Neural progenitor cell (in vitro differentiated cells): Measurements from ENCODE around the gene MS4A10. TPM values are rescaled to one million over a fixed set of nuclear protein-coding genes. Genes with fewer than 3 reads are reported as not detected.

Experiments used
- DNase-seq: peaks from one replicate; pipeline ENCODE4 v3.0.0-alpha.2; 2016; ENCODE audit warnings: low spot score
- H2AFZ ChIP-seq: fragments of 200-600 bp; sonication (generic); replicated peaks from 2 replicates; pipeline ENCODE4 v1.6.1; 2016; ENCODE audit warnings: antibody characterized with exemption
- H3F3A ChIP-seq: fragments of 200-600 bp; sonication (generic); 2 replicates; pipeline ENCODE4 v1.6.1; 2016; ENCODE audit warnings: antibody characterized with exemption, low read depth
- H3K27ac ChIP-seq: fragments of 200-600 bp; sonication (generic); 2 replicates; pipeline ENCODE4 v1.5.1; 2016; ENCODE audit warnings: mild to moderate bottlenecking
- H3K27me3 ChIP-seq: fragments of 200-600 bp; sonication (generic); 2 replicates; pipeline ENCODE4 v1.6.1; 2016; ENCODE audit warnings: mild to moderate bottlenecking, moderate library complexity
- H3K36me3 ChIP-seq: fragments of 200-600 bp; sonication (generic); 2 replicates; pipeline ENCODE4 v1.5.1; 2016
- H3K4me1 ChIP-seq: fragments of 200-600 bp; sonication (generic); 2 replicates; pipeline ENCODE4 v1.6.1; 2016; ENCODE audit warnings: mixed run types
- H3K4me2 ChIP-seq: fragments of 200-600 bp; sonication (generic); 2 replicates; pipeline ENCODE4 v1.6.1; 2016
- H3K4me3 ChIP-seq: fragments of 200-600 bp; sonication (generic); 2 replicates; pipeline ENCODE4 v1.5.1; 2016
- H3K79me2 ChIP-seq: fragments of 200-600 bp; sonication (generic); 2 replicates; pipeline ENCODE4 v1.6.1; 2016; ENCODE audit warnings: low read depth
- H3K9ac ChIP-seq: fragments of 200-600 bp; sonication (generic); 2 replicates; pipeline ENCODE4 v1.6.1; 2016
- H3K9me3 ChIP-seq: fragments of 200-600 bp; sonication (generic); 2 replicates; pipeline ENCODE4 v1.5.1; 2016; ENCODE audit warnings: low read depth
- H4K20me1 ChIP-seq: fragments of 200-600 bp; sonication (generic); 2 replicates; pipeline ENCODE4 v1.6.1; 2016; ENCODE audit warnings: low read depth
- H3K27ac Mint-ChIP-seq: 3 replicates; pipeline ENCODE4 v1.8.0; 2021; ENCODE audit warnings: mixed read lengths
- H3K27me3 Mint-ChIP-seq: 2 replicates; pipeline ENCODE4 v1.8.0; 2022; ENCODE audit warnings: low read depth, mild to moderate bottlenecking, inconsistent platforms, moderate library complexity, mixed read lengths; ENCODE audit not compliant: insufficient read depth
- H3K36me3 Mint-ChIP-seq: 3 replicates; pipeline ENCODE4 v1.8.0; 2021; ENCODE audit warnings: mixed read lengths
- H3K4me1 Mint-ChIP-seq: 3 replicates; pipeline ENCODE4 v1.8.0; 2021; ENCODE audit warnings: mixed read lengths
- H3K4me3 Mint-ChIP-seq: 3 replicates; pipeline ENCODE4 v1.8.0; 2021; ENCODE audit warnings: mild to moderate bottlenecking, moderate library complexity, mixed read lengths
- H3K9me3 Mint-ChIP-seq: 3 replicates; pipeline ENCODE4 v1.8.0; 2020; ENCODE audit warnings: mixed read lengths
- EZH2 ChIP-seq: fragments of 200-600 bp; sonication (generic); IDR thresholded peaks from 2 replicates; pipeline ENCODE4 v1.6.1; 2017; ENCODE audit warnings: antibody characterized with exemption, mild to moderate bottlenecking, moderate library complexity
- EZH2phosphoT487 ChIP-seq: fragments of 200-600 bp; sonication (generic); IDR thresholded peaks from 2 replicates; pipeline ENCODE4 v1.6.1; 2017; ENCODE audit warnings: antibody characterized with exemption
- total RNA-seq: library from RNA; depleted of rRNA; stranded (reverse); fragments of >200 nt; gene quantifications from 2 replicates; pipeline ENCODE4 v1.2.3, GENCODE V29; 2015; ENCODE audit warnings: low replicate concordance
- TF ChIP-seq, protein P1 (sequence below): fragments of 200-600 bp; sonication (generic); IDR thresholded peaks from 2 replicates; pipeline ENCODE4 v1.5.1; 2017; ENCODE audit warnings: antibody characterized with exemption, mild to moderate bottlenecking

Gene MS4A10
- total RNA-seq, 1 donor from 2014 or later, result not detected

GRCh38 chr11:60834742-60835533, 49.8 kb downstream of the MS4A10 start:
- no peak overlapping the region for H3K4me3 Mint-ChIP-seq
- DNase-seq, result no peak
- H3K4me1 Mint-ChIP-seq, result no peaks in the 10 kb centered on the region
- TF ChIP-seq EZH2phosphoT487 (no peak), EZH2 (no peak)
- TF ChIP-seq, protein P1, sequence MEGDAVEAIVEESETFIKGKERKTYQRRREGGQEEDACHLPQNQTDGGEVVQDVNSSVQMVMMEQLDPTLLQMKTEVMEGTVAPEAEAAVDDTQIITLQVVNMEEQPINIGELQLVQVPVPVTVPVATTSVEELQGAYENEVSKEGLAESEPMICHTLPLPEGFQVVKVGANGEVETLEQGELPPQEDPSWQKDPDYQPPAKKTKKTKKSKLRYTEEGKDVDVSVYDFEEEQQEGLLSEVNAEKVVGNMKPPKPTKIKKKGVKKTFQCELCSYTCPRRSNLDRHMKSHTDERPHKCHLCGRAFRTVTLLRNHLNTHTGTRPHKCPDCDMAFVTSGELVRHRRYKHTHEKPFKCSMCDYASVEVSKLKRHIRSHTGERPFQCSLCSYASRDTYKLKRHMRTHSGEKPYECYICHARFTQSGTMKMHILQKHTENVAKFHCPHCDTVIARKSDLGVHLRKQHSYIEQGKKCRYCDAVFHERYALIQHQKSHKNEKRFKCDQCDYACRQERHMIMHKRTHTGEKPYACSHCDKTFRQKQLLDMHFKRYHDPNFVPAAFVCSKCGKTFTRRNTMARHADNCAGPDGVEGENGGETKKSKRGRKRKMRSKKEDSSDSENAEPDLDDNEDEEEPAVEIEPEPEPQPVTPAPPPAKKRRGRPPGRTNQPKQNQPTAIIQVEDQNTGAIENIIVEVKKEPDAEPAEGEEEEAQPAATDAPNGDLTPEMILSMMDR, result no peak
- peaks cover 9% of the 10 kb centered on the region for H3K27me3 Mint-ChIP-seq
- no peaks in the 10 kb centered on the region for H3K9me3 ChIP-seq
- no peak overlapping the region for H3K27ac Mint-ChIP-seq
- no peak overlapping the region for H3K27ac ChIP-seq
- no peaks in the 10 kb centered on the region for H3K36me3 ChIP-seq
- no peak overlapping the region for H2AFZ ChIP-seq
- no peaks in the 10 kb centered on the region for H3K9me3 Mint-ChIP-seq
- H3K4me2 ChIP-seq, result no peak overlapping the region
- no peak overlapping the region for H3K4me3 ChIP-seq
- H3F3A ChIP-seq, result no peaks in the 10 kb centered on the region
- H3K9ac ChIP-seq, result no peak overlapping the region
- no peaks in the 10 kb centered on the region for H3K36me3 Mint-ChIP-seq
- H3K27me3 ChIP-seq, result peaks cover 45% of the 10 kb centered on the region
- no peaks in the 10 kb centered on the region for H4K20me1 ChIP-seq
- no peaks in the 10 kb centered on the region for H3K4me1 ChIP-seq
- no peaks in the 10 kb centered on the region for H3K79me2 ChIP-seq

- no peak for DNase-seq
- no peak overlapping the region for H3K27ac Mint-ChIP-seq
Observed at GRCh38 chr11:60835534-60835846, 50.4 kb downstream of the MS4A10 start.

GRCh38 chr11:60836866-60837515, 51.9 kb downstream of the MS4A10 start:
- no peak overlapping the region for H3K27ac Mint-ChIP-seq
- no peak overlapping the region for H3K27ac ChIP-seq
- H3K27me3 ChIP-seq, result peaks cover 39% of the 10 kb centered on the region
- no peak overlapping the region for H2AFZ ChIP-seq
- DNase-seq, result no peak
- H3K4me3 Mint-ChIP-seq, result no peak overlapping the region
- no peaks in the 10 kb centered on the region for H3K9me3 ChIP-seq
- no peak overlapping the region for H3K4me3 ChIP-seq
- H3K79me2 ChIP-seq, result no peaks in the 10 kb centered on the region
- no peaks in the 10 kb centered on the region for H3K9me3 Mint-ChIP-seq
- no peaks in the 10 kb centered on the region for H3F3A ChIP-seq
- no peak overlapping the region for H3K9ac ChIP-seq
- no peaks in the 10 kb centered on the region for H3K36me3 ChIP-seq
- H3K27me3 Mint-ChIP-seq, result peaks cover 6% of the 10 kb centered on the region
- H3K4me2 ChIP-seq, result no peak overlapping the region
- no peak for TF ChIP-seq EZH2phosphoT487
- TF ChIP-seq EZH2, result no peak
- TF ChIP-seq, protein P1, result no peak
- no peaks in the 10 kb centered on the region for H3K4me1 ChIP-seq
- peaks cover 8% of the 10 kb centered on the region for H3K4me1 Mint-ChIP-seq
- no peaks in the 10 kb centered on the region for H4K20me1 ChIP-seq
- H3K36me3 Mint-ChIP-seq, result no peaks in the 10 kb centered on the region

More at GRCh38 chr11:60835534-60835846, 50.4 kb downstream of the MS4A10 start:
- H3K4me2 ChIP-seq, result no peak overlapping the region
- no peak overlapping the region for H3K4me3 Mint-ChIP-seq
- no peak for TF ChIP-seq EZH2
- TF ChIP-seq, protein P1, result no peak
- TF ChIP-seq EZH2phosphoT487, result no peak
- no peak overlapping the region for H3K27ac ChIP-seq
- H3K9ac ChIP-seq, result no peak overlapping the region
- no peaks in the 10 kb centered on the region for H3K36me3 Mint-ChIP-seq
- H3K27me3 ChIP-seq, result peaks cover 45% of the 10 kb centered on the region
- H3K27me3 Mint-ChIP-seq, result peaks cover 9% of the 10 kb centered on the region
- H3K36me3 ChIP-seq, result no peaks in the 10 kb centered on the region
- no peaks in the 10 kb centered on the region for H3K4me1 ChIP-seq
- no peak overlapping the region for H3K4me3 ChIP-seq
- no peaks in the 10 kb centered on the region for H4K20me1 ChIP-seq
- no peaks in the 10 kb centered on the region for H3K79me2 ChIP-seq
- H3K4me1 Mint-ChIP-seq, result no peaks in the 10 kb centered on the region
- no peaks in the 10 kb centered on the region for H3K9me3 Mint-ChIP-seq
- no peaks in the 10 kb centered on the region for H3F3A ChIP-seq
- H3K9me3 ChIP-seq, result no peaks in the 10 kb centered on the region
- H2AFZ ChIP-seq, result no peak overlapping the region
